Erythroblast (primary cell): Measurements from ENCODE around the gene ZNF668.
"Not testable (repeated sequence)": the region's sequence is repeated elsewhere in the genome, so short reads cannot be mapped to it uniquely, and the experiment has no call there.

Experiments
- GATA1 ChIP-seq: IDR thresholded peaks from 2 replicates; pipeline ENCODE4 v1.6.1; 2011; ENCODE audit warnings: low read depth, mild to moderate bottlenecking, control low read depth, low read length, moderate library complexity
- POLR2A ChIP-seq: IDR thresholded peaks from 2 replicates; pipeline ENCODE4 v1.6.1; 2011; ENCODE audit warnings: mild to moderate bottlenecking, low read length

GRCh38 chr16:31100876-31101641, 27.0 kb upstream of the ZNF668 start:
- TF ChIP-seq POLR2A, GATA1: not testable (repeated sequence)
